ENCODE measurements around the gene NR1I2.

The NR1I2 gene

DNA sequence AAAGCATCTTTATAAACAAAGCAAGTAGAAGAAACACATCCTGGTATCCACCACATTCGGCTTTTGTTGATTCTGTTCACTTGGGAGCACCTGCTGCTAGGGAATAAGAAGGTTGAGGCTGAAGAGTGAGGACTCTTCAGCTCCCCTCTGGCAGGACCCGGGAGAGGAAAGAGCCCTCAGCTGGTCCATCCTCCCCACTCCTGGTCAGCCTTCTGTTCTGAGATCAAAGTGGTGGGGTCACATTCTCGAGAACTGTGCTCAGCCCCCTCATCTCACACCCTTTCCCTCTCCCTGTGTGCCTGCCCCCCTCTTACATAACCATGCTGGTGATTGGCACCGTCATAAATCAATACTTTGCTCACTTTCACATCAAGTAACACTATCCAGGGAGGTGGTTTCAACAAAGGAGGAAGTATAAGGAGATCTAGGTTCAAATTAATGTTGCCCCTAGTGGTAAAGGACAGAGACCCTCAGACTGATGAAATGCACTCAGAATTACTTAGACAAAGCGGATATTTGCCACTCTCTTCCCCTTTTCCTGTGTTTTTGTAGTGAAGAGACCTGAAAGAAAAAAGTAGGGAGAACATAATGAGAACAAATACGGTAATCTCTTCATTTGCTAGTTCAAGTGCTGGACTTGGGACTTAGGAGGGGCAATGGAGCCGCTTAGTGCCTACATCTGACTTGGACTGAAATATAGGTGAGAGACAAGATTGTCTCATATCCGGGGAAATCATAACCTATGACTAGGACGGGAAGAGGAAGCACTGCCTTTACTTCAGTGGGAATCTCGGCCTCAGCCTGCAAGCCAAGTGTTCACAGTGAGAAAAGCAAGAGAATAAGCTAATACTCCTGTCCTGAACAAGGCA lies at the start of gene NR1I2:
TSS of gene NR1I2 (plus strand) at position 772 of the 869 bp plus-strand sequence.
- no peak for DNase-seq

GRCh38 chr3:119733812-119734211 lies 48.1 kb upstream of the NR1I2 start:
- DNase-seq, result no peak

DNA sequence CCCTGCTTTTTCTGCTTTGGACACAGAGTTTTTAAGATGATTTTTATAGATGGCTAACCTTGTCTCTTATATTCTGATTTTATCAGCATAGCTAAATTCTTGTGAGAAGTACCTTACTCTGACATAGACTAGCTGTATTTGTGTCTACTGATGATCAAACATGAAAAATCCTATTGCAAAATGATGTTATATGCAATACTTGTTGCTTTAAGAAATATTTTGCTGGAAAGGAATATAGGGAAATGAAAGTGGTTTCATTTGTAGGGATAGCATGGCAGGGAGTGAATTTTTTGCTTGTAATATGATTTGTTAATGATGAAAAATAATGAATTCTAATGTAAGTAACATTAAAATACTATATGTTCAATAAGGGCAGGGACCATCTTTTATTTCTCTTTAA lies 43.2 kb upstream of the NR1I2 start:
- DNase-seq, result no peak

DNA sequence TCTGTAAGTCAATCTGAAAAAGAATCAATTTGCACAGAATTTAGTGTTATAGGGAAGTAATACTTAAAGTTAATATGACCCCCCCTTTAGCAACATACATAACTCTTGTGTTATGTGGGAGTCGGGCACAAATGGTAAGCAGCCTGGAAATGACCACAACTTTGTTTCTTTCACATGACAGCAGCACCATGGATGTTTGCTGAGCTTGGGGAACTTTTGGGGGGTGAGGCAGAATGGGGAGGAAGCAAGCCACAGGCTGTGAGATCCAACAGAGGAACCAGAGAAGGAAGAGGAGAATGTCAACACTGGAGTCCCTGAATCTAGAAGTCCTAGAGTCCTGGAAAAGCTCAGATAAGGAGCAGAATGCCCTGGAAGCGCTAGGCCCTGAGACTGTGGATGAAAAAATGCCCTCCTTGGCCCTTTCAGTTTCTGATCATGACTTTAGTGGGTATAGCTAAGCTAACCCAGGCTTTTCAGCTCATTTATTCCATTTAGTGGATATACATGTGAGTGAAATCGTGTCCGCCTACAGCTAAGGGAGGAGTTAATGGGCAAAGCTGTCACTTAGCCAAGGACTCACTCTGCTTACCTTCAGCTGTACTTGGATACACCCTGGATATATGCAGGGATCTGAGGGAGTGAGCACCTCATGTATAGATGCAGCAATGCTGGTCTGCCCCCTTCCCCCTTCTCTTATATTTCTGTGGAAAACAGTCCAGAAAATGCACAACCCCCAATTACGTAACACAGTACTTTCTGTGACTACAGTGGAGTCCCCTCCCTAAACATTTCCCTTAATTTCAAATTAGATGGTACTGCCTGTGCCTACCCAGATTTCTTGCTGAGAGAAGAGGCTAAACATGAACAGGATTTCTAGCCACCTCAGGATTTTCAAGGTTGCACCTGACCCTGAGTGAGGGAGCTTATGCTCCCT lies 40.0 kb upstream of the NR1I2 start:
- DNase-seq, result no peak

- DNase-seq, result no peak
Observed at GRCh38 chr3:119743921-119744320, 38.0 kb upstream of the NR1I2 start.

- DNase-seq, result no peak
Observed at GRCh38 chr3:119745942-119746341, 36.0 kb upstream of the NR1I2 start.

- DNase-seq, result no peak
Observed at GRCh38 chr3:119746423-119746822, 35.5 kb upstream of the NR1I2 start.

GRCh38 chr3:119747357-119747756 lies 34.5 kb upstream of the NR1I2 start:
- no peak for DNase-seq

GRCh38 chr3:119748991-119749390 lies 32.9 kb upstream of the NR1I2 start:
- DNase-seq, result no peak

- no peak for DNase-seq
Observed at GRCh38 chr3:119751423-119751822, 30.5 kb upstream of the NR1I2 start.

GRCh38 chr3:119759962-119760361 lies 21.9 kb upstream of the NR1I2 start:
- no peak for DNase-seq

GRCh38 chr3:119762876-119763275 lies 19.0 kb upstream of the NR1I2 start:
- no peak for DNase-seq

DNA sequence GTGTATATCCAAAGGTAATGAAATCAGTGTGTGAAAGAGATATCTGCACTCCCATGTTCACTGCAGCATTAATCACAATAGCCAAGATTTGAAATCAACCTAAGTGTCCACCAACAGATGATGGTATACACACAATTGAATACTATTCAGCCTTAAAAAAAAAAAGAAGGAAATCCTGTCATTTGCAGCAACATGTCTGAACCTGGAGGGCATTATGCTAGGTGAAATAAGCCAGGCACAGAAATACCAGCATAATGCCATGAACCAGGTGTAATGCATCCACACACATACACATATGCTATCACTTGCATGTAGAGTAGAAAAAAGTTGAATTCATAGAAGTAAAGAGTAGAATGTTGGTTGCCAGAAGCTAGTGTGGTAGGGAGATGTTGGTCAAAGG lies 18.4 kb upstream of the NR1I2 start:
- no peak for DNase-seq

GRCh38 chr3:119765239-119765638 lies 16.7 kb upstream of the NR1I2 start:
- DNase-seq, result no peak

DNA sequence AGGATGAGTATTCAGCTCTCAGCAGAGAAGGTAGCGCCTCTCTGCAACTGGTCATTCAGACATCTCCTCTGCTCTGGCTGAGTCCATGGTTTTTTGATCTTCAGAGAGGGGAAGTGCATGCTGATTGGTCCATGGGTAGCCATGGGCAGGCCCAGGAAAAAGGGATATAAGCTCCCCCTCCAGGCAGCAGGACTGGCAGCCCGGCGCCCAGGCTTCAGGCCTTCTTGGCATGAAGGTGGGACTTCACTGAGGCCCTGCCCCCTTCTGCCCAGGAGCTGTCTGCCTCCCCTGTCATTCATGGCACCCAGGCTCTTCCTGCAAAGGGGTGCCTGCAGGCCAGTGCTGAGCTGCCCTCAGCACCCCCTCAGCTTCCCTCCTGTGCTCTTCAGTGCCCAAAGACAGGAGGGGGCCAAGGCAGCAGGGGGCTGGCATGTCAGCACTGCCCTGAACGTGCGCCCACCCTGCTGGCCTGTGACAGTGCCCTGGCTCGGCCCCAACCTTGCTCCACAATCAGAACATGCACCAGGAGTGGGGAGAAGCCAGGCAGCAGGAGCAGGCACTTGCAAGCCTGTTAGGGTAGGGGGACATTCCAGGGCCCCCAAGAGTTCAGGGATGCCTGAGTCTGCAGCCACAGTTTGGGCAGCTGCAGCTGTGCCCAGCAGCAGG lies 13.8 kb upstream of the NR1I2 start:
- DNase-seq, result no peak

DNA sequence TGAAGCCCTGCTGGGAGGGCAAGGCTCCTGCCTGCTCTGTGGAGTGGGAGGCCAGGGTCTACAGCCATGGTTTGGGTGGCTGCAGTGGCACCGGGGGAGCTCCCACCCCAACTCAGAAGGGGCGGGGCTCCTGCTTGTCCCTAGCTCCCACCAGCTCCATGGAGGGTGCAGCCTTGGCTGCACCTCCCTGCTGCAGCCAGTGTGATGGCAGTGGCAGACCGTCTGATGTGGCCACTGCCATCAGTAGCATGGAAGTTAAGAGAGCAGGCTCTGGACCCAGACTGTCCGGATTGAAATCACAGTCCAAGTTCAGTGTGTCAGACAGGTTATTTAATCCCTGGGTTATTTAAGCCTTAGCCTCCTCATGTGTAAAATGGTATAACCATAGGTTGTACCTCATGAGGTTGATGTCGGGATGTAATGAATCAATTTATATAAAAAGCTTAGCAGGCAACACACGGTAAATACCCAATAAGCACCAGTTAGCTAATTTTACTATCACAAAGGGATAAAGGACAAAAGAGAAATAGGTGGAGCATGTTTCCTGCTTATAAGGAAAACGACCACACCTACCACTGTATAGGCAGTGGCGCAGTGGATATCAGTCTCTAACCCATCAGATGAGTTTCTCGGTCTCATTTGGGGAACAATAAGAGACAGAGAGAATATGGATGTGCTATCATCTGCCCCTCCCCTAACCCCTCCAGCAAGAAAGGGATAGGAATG lies 13.1 kb upstream of the NR1I2 start:
- DNase-seq, result no peak

- no peak for DNase-seq
Observed at GRCh38 chr3:119769394-119770149, 12.3 kb upstream of the NR1I2 start.

DNA sequence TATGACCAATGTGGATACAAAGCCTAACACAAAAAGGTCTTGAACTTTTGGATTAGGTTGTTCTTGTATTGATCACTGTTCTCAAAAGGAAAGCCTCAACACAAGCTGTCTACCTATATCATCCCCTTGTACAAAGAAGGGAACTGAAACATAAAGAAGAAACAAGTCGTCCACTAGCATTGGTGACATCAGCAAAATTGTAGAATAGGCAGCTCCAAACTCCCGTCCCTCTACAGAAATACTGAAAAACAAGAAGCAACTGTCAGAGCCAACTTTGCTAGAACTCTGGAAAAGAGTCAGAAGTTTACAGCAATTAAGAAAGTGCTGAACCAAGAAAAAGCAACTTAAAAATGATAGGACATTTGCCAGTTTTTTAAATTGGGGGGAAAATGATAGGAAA lies 7.5 kb upstream of the NR1I2 start:
- DNase-seq, result no peak

DNA sequence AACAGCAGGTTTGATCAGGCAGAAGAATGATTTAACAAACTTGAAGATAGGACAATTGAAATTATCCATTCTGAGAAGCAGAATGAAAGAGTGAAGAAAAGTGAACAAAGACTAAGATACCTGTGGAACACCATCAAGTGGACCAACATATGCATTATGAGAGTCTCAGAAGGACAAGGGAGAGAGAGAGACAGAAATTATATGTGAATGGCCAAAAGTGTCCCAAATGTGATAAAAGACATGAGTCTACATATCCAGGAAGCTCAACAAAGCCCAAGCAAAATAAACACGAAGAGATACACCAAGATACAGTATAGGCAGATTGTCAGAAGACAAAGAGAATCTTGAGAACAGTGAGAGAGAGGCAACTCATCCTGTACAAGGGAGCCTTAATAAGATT lies 5.6 kb upstream of the NR1I2 start:
- no peak for DNase-seq

- no peak for DNase-seq
Observed at GRCh38 chr3:119778176-119778575, 3.7 kb upstream of the NR1I2 start.

DNA sequence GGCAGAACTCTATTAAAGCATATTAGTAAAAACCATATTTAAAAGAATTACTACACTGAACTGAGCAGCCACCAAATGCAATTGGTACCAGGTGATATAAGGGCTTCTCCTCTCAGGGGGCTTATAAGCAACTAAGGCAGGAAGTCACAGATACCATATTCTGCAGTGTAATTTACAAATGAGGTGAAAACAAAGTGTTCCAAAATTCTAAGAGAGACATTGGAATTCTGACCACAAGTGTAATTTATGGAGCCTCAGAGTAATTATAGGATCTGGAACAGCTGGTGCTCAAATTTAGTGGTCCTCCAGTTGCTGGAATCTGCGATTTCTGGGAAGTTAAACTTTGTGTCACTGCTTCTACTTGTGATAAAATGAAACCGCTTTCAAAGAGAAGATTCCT lies 3.1 kb upstream of the NR1I2 start:
- DNase-seq, result no peak
